KG1 (cell line): ENCODE data around the gene NT5DC1.
"Not testable (repeated sequence)": the region's sequence is repeated elsewhere in the genome, so short reads cannot be mapped to it uniquely, and the experiment has no call there.

Experiments used
- DNase-seq: peaks from one replicate; lab custom pipeline; 2025; lab: John Stamatoyannopoulos, UW

NT5DC1 gene

GRCh38 chr6:116279232-116280160 lies 178.8 kb downstream of the NT5DC1 start, which contains the start of gene TSPYL1:
Gene TSPYL1 (minus strand): TSS chr6:116279930. CDS start chr6:116279830, 100 bp downstream.
- peak; percentile 97 for DNase-seq

- DNase-seq: peak; percentile 74
These were observed 179.7 kb downstream of the NT5DC1 start for GRCh38 chr6:116280161-116280932.

GRCh38 chr6:116280933-116281316 lies 180.3 kb downstream of the NT5DC1 start:
- no peak for DNase-seq

- DNase-seq: no peak
These were observed 182.0 kb downstream of the NT5DC1 start for GRCh38 chr6:116282698-116283097.

GRCh38 chr6:116283191-116283590 lies 182.5 kb downstream of the NT5DC1 start:
- DNase-seq: no peak

GRCh38 chr6:116284984-116285383 lies 184.3 kb downstream of the NT5DC1 start:
- DNase-seq: not testable (repeated sequence)

GRCh38 chr6:116286773-116287358 lies 186.2 kb downstream of the NT5DC1 start:
- DNase-seq: no peak

- DNase-seq: peak; percentile 38
These were observed 187.1 kb downstream of the NT5DC1 start for GRCh38 chr6:116287689-116288282.

GRCh38 chr6:116289876-116290275 lies 189.2 kb downstream of the NT5DC1 start:
- DNase-seq: no peak

- DNase-seq: no peak
These were observed 190.1 kb downstream of the NT5DC1 start for GRCh38 chr6:116290799-116291198.

- DNase-seq: no peak
These were observed 191.2 kb downstream of the NT5DC1 start for GRCh38 chr6:116291701-116292396.

- DNase-seq: no peak
These were observed 191.9 kb downstream of the NT5DC1 start for GRCh38 chr6:116292553-116292952.

- DNase-seq: no peak
These were observed 197.6 kb downstream of the NT5DC1 start for GRCh38 chr6:116298273-116298672.

- no peak for DNase-seq
These were observed 198.3 kb downstream of the NT5DC1 start for GRCh38 chr6:116298973-116299372.
